IMR-90 (cell line): ENCODE results near the gene SLC17A5. TPM values are rescaled to one million over a fixed set of nuclear protein-coding genes. Genes with fewer than 3 reads are reported as not detected.

Experiments
- ATAC-seq: fragments of 200-7000 bp; cut with Tn5 transposase; 2 replicates; pipeline ENCODE4 v1.9.1; 2020; ENCODE audit warnings: low read depth, mild to moderate bottlenecking, moderate library complexity
- BruUV-seq: library from RNA; stranded (reverse); fragments of 400-500 nt; replicated peaks from 2 replicates; lab custom pipeline; 2021; lab: Mats Ljungman, UMichigan
- CTCF ChIA-PET: fragments of 300-600 bp; formaldehyde crosslinking; extraction: SDS; loops from one replicate; lab custom pipeline; 2021; ENCODE audit warnings: antibody characterized with exemption; lab: Yijun Ruan, JAX
- POLR2A ChIA-PET: fragments of 300-600 bp; sonication (Branson Sonifier 250); formaldehyde crosslinking; loops from one replicate; lab custom pipeline; 2022; ENCODE audit warnings: antibody characterized with exemption; ENCODE audit not compliant: unreplicated experiment; lab: Charles Lee
- DNase-seq: peaks from one replicate; pipeline ENCODE4 v3.0.0; 2013
- H2AFZ ChIP-seq: replicated peaks from 2 replicates; pipeline ENCODE3; 2013; ENCODE audit warnings: low read length, mild to moderate bottlenecking; ENCODE audit not compliant: poor library complexity
- H2AK5ac ChIP-seq: 2 replicates; pipeline ENCODE4 v1.6.1; 2013; ENCODE audit warnings: low read depth, low read length, inconsistent platforms
- H2AK9ac ChIP-seq: replicated peaks from 2 replicates; pipeline ENCODE3; 2013; ENCODE audit warnings: mild to moderate bottlenecking, low read depth, low read length, moderate library complexity; ENCODE audit not compliant: poor library complexity
- H2BK120ac ChIP-seq: 2 replicates; pipeline ENCODE4 v1.6.1; 2013; ENCODE audit warnings: low read depth, low read length, inconsistent platforms
- H2BK15ac ChIP-seq: 3 replicates; pipeline ENCODE4 v1.6.1; 2013; ENCODE audit warnings: low read depth, low read length, inconsistent platforms
- H2BK20ac ChIP-seq: 2 replicates; pipeline ENCODE4 v1.6.1; 2013; ENCODE audit warnings: low read depth, mild to moderate bottlenecking, inconsistent platforms, low read length, moderate library complexity
- H2BK5ac ChIP-seq: 2 replicates; pipeline ENCODE4 v1.6.1; 2013; ENCODE audit warnings: mild to moderate bottlenecking, low read depth, low read length, inconsistent platforms; ENCODE audit not compliant: poor library complexity, severe bottlenecking
- H3K14ac ChIP-seq: replicated peaks from 2 replicates; pipeline ENCODE4 v1.6.1; 2013; ENCODE audit warnings: low read depth, low read length, inconsistent platforms
- H3K18ac ChIP-seq: 2 replicates; pipeline ENCODE4 v1.6.1; 2013; ENCODE audit warnings: low read depth, low read length, control low read depth
- H3K23ac ChIP-seq: 2 replicates; pipeline ENCODE4 v1.6.1; 2013; ENCODE audit warnings: low read depth, low read length, inconsistent platforms
- H3K27ac ChIP-seq: 2 replicates; pipeline ENCODE4 v1.5.1; 2013; ENCODE audit warnings: mild to moderate bottlenecking, control low read depth, low read length; ENCODE audit not compliant: insufficient read depth
- H3K27me3 ChIP-seq: 2 replicates; pipeline ENCODE4 v1.6.1; 2013; ENCODE audit warnings: low read length; ENCODE audit not compliant: control insufficient read depth, insufficient read depth
- H3K36me3 ChIP-seq: 2 replicates; pipeline ENCODE4 v1.6.1; 2013; ENCODE audit warnings: low read length, mixed read lengths; ENCODE audit not compliant: control insufficient read depth, insufficient read depth
- H3K4ac ChIP-seq: 2 replicates; pipeline ENCODE4 v1.6.1; 2013; ENCODE audit warnings: low read depth, low read length, inconsistent platforms
- H3K4me1 ChIP-seq: 2 replicates; pipeline ENCODE4 v1.6.1; 2013; ENCODE audit warnings: low read length, mixed read lengths; ENCODE audit not compliant: control insufficient read depth, insufficient read depth
- H3K4me2 ChIP-seq: 2 replicates; pipeline ENCODE4 v1.6.1; 2013; ENCODE audit warnings: low read depth, mild to moderate bottlenecking, control low read depth, low read length, moderate library complexity
- H3K4me3 ChIP-seq: 2 replicates; pipeline ENCODE4 v1.5.1; 2013; ENCODE audit warnings: low read depth, mild to moderate bottlenecking, control low read depth, low read length, moderate library complexity; ENCODE audit not compliant: insufficient read depth
- H3K56ac ChIP-seq: 2 replicates; pipeline ENCODE4 v1.6.1; 2013; ENCODE audit warnings: low read length, inconsistent platforms; ENCODE audit not compliant: insufficient read depth; ENCODE audit errors: extremely low read depth
- H3K79me1 ChIP-seq, 2 experiments: 2 replicates each; pipeline ENCODE4 v1.6.1; 2013; ENCODE audit warnings: low read length in 2 of 2, inconsistent platforms in 1 of 2, low read depth in 1 of 2
- H3K9ac ChIP-seq: 2 replicates; pipeline ENCODE4 v1.6.1; 2013; ENCODE audit warnings: low read depth, low read length, control low read depth
- H3K9me1 ChIP-seq: 2 replicates; pipeline ENCODE4 v1.6.1; 2013; ENCODE audit warnings: low read length, inconsistent platforms; ENCODE audit not compliant: insufficient read depth
- H3K9me3 ChIP-seq: 2 replicates; pipeline ENCODE4 v1.6.1; 2013; ENCODE audit warnings: low read length; ENCODE audit not compliant: control insufficient read depth, insufficient read depth
- H4K20me1 ChIP-seq: 2 replicates; pipeline ENCODE4 v1.6.1; 2013; ENCODE audit warnings: low read length, inconsistent platforms; ENCODE audit not compliant: insufficient read depth
- H4K5ac ChIP-seq: 2 replicates; pipeline ENCODE4 v1.6.1; 2013; ENCODE audit warnings: mild to moderate bottlenecking, low read depth, low read length, control low read depth
- H4K8ac ChIP-seq, 2 experiments: 2 replicates each; pipeline ENCODE4 v1.6.1; 2013; ENCODE audit warnings: low read depth in 2 of 2, low read length in 2 of 2, control low read depth in 1 of 2, inconsistent platforms in 1 of 2
- H4K91ac ChIP-seq: 2 replicates; pipeline ENCODE4 v1.6.1; 2013; ENCODE audit warnings: low read depth, low read length, inconsistent platforms; ENCODE audit not compliant: insufficient read depth
- BHLHE40 ChIP-seq: fragments of 150-350 bp; IDR thresholded peaks from 2 replicates; pipeline ENCODE4 v1.6.1; 2016; ENCODE audit warnings: mild to moderate bottlenecking, low read depth, low read length
- CEBPB ChIP-seq: IDR thresholded peaks from 2 replicates; pipeline ENCODE4 v1.6.1; 2012; ENCODE audit warnings: low read depth, low read length, improper control_type of control experiment
- CHD1 ChIP-seq: IDR thresholded peaks from 2 replicates; pipeline ENCODE4 v1.6.1; 2012; ENCODE audit warnings: low read depth, low read length, improper control_type of control experiment
- FOS ChIP-seq: fragments of 150-350 bp; IDR thresholded peaks from 2 replicates; pipeline ENCODE4 v1.6.1; 2016; ENCODE audit warnings: low read depth, low read length
- MAFK ChIP-seq: IDR thresholded peaks from 2 replicates; pipeline ENCODE4 v1.6.1; 2012; ENCODE audit warnings: low read depth, low read length, improper control_type of control experiment
- MXI1 ChIP-seq: IDR thresholded peaks from 2 replicates; pipeline ENCODE4 v1.6.1; 2012; ENCODE audit warnings: low read depth, mild to moderate bottlenecking, low read length, moderate library complexity, borderline replicate concordance
- NFE2L2 ChIP-seq: fragments of 150-350 bp; IDR thresholded peaks from 2 replicates; pipeline ENCODE4 v1.6.1; 2016; ENCODE audit warnings: low read depth, mild to moderate bottlenecking, low read length
- POLR2A ChIP-seq: IDR thresholded peaks from 2 replicates; pipeline ENCODE4 v1.6.1; 2012; ENCODE audit warnings: mild to moderate bottlenecking, low read depth, low read length
- RAD21 ChIP-seq: IDR thresholded peaks from 2 replicates; pipeline ENCODE4 v1.6.1; 2012; ENCODE audit warnings: low read length, improper control_type of control experiment
- RCOR1 ChIP-seq: IDR thresholded peaks from 2 replicates; pipeline ENCODE4 v1.6.1; 2012; ENCODE audit warnings: mild to moderate bottlenecking, low read length, improper control_type of control experiment; ENCODE audit not compliant: insufficient replicate concordance
- SMC3 ChIP-seq: fragments of 150-350 bp; IDR thresholded peaks from 2 replicates; pipeline ENCODE4 v1.6.1; 2016; ENCODE audit warnings: low read depth, mild to moderate bottlenecking, antibody characterized with exemption, low read length, moderate library complexity
- WGBS, 2 experiments: methylation state at CpG; one replicate each; pipeline versions ENCODE4 v1.1.5 to v1.1.7; 2013; ENCODE audit warnings: missing lambda C conversion rate in 2 of 2; ENCODE audit not compliant: insufficient read length in 1 of 2; ENCODE audit errors: extremely low coverage in 2 of 2; 5-methylcytosine and 5-hydroxymethylcytosine counted together
- dilution Hi-C: fragments of 300-500 bp; cut with HindIII; formaldehyde crosslinking; loops from one replicate; pipeline ENCODE4 v1.14.3; 2018; ENCODE audit warnings: low sequenced_read_pairs; ENCODE audit not compliant: unreplicated experiment
- in situ Hi-C: fragments of 300-500 bp; cut with MboI; formaldehyde crosslinking; loops from 3 replicates; pipeline ENCODE4 v1.14.3; 2019; ENCODE audit warnings: low sequenced_read_pairs, inconsistent platforms, mixed read lengths
- intact Hi-C: fragments of 100-400 bp; cut with micrococcal nuclease; formaldehyde crosslinking; loops from 2 replicates; pipeline ENCODE4 v1.10.0; 2022
- polyA plus RNA-seq, 3 experiments: library from polyadenylated mRNA; depleted of rRNA; stranded (reverse); fragments of >200 nt; gene quantifications; 2 replicates each; pipeline ENCODE4 v1.2.3, GENCODE V29; 2012; ENCODE audit warnings: low replicate concordance in 1 of 3
- total RNA-seq: library from RNA; depleted of rRNA; stranded (reverse); fragments of >200 nt; gene quantifications from 2 replicates; pipeline ENCODE4 v1.2.3, GENCODE V29; 2012
- TF ChIP-seq, protein P1 (sequence below): conservative IDR thresholded peaks from 2 replicates; pipeline ENCODE4 v1.5.1; 2012; ENCODE audit warnings: mild to moderate bottlenecking, low read depth, low read length, improper control_type of control experiment

SLC17A5 gene
- total and polyA plus RNA-seq, 2 of the 4 experiments (the other 2 are of a cell fraction) = 20.8 to 27.2 TPM

DNA sequence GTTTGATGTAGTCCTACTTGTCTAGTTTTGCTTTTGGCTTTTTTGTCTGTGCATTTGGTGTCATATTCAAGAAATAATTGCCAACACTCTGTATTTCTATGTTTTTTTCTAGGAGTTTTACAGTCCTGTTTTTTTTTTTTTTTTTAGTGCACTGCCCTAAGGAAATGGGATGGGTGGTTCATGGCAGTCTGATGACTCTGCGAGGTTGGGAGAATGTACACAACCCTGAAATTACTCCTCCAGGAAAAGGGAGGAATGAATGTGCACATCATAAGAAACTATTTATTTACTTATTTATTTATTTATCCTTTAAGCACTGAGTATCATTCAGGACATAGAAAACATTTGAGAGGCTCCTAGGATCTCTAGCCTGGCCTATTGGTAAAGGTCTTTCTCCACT, 15.2 kb upstream of the SLC17A5 start:
- H3K4me2 ChIP-seq = no peak overlapping the region
- no peak overlapping the region for H3K9ac ChIP-seq
- H3K23ac ChIP-seq = no peak overlapping the region
- CTCF ChIA-PET = no interaction called here
- H2AK9ac ChIP-seq = no peak overlapping the region
- H3K27me3 ChIP-seq = no peaks in the 10 kb centered on the region
- no peaks in the 10 kb centered on the region for H3K79me1 ChIP-seq
- H2BK120ac ChIP-seq = no peak overlapping the region
- in situ Hi-C loops (no loop called here), dilution Hi-C loops (no loop called here), intact Hi-C loops (no loop called here)
- H3K4ac ChIP-seq = no peak overlapping the region
- H4K8ac ChIP-seq = no peak overlapping the region
- BruUV-seq = no TSS peak
- H3K9me1 ChIP-seq = peaks cover 2% of the 10 kb centered on the region; the same call in 1 of the 2 replicates
- no peak overlapping the region for H3K14ac ChIP-seq
- H2BK5ac ChIP-seq = no peak overlapping the region
- POLR2A ChIA-PET = no interaction called here
- H4K91ac ChIP-seq = no peak overlapping the region
- no peaks in the 10 kb centered on the region for H4K20me1 ChIP-seq
- ATAC-seq (no peak), DNase-seq (no peak)
- H2AK5ac ChIP-seq = no peak overlapping the region
- H3K56ac ChIP-seq = no peak overlapping the region
- no peaks in the 10 kb centered on the region for H3K4me1 ChIP-seq
- H3K36me3 ChIP-seq = no peaks in the 10 kb centered on the region
- no peak overlapping the region for H3K18ac ChIP-seq
- no CpG with 5 or more reads among the region's 1 CpG for WGBS, 2 experiments
- H4K5ac ChIP-seq = no peak overlapping the region
- no peak overlapping the region for H3K27ac ChIP-seq
- no peaks in the 10 kb centered on the region for H3K9me3 ChIP-seq
- H2BK15ac ChIP-seq = no peak overlapping the region
- H2AFZ ChIP-seq = no peak overlapping the region
- H3K4me3 ChIP-seq = no peak overlapping the region
- no peak for TF ChIP-seq BHLHE40
- TF ChIP-seq FOS = no peak
- no peak for TF ChIP-seq SMC3
- TF ChIP-seq NFE2L2 = no peak
- TF ChIP-seq MAFK = no peak
- no peak for TF ChIP-seq RCOR1
- TF ChIP-seq, protein P1, sequence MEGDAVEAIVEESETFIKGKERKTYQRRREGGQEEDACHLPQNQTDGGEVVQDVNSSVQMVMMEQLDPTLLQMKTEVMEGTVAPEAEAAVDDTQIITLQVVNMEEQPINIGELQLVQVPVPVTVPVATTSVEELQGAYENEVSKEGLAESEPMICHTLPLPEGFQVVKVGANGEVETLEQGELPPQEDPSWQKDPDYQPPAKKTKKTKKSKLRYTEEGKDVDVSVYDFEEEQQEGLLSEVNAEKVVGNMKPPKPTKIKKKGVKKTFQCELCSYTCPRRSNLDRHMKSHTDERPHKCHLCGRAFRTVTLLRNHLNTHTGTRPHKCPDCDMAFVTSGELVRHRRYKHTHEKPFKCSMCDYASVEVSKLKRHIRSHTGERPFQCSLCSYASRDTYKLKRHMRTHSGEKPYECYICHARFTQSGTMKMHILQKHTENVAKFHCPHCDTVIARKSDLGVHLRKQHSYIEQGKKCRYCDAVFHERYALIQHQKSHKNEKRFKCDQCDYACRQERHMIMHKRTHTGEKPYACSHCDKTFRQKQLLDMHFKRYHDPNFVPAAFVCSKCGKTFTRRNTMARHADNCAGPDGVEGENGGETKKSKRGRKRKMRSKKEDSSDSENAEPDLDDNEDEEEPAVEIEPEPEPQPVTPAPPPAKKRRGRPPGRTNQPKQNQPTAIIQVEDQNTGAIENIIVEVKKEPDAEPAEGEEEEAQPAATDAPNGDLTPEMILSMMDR = no peak
- no peak for TF ChIP-seq RAD21
- TF ChIP-seq POLR2A = no peak
- no peak for TF ChIP-seq CHD1
- TF ChIP-seq MXI1 = no peak
- TF ChIP-seq CEBPB = no peak
- no peak overlapping the region for H2BK20ac ChIP-seq
